Activated CD8-positive, alpha-beta T cell treated with anti-CD3 and anti-CD28 coated beads for 36 hours (primary cell): ENCODE measurements around the gene DSTN. TPM values are rescaled to one million over a fixed set of nuclear protein-coding genes. Genes with fewer than 3 reads are reported as not detected.

Experiments used
- ATAC-seq: fragments of 200-7000 bp; cut with Tn5 transposase; one replicate; pipeline ENCODE4 v1.10.0; 2021; ENCODE audit warnings: mild to moderate bottlenecking, moderate library complexity
- CTCF ChIA-PET: fragments of 350-600 bp; sonication (Branson Sonifier 250); formaldehyde crosslinking; loops from one replicate; lab custom pipeline; 2021; ENCODE audit warnings: antibody characterized with exemption; lab: Charles Lee
- POLR2A ChIA-PET: fragments of 350-600 bp; sonication (Branson Sonifier 250); formaldehyde crosslinking; loops from one replicate; lab custom pipeline; 2021; ENCODE audit warnings: antibody characterized with exemption; lab: Charles Lee
- DNase-seq: peaks from one replicate; pipeline ENCODE4 v3.0.0-alpha.2; 2020
- H3K27ac Mint-ChIP-seq: one replicate; pipeline ENCODE4 v1.8.0; 2021; ENCODE audit warnings: mild to moderate bottlenecking, mixed read lengths
- H3K27me3 Mint-ChIP-seq: one replicate; pipeline ENCODE4 v1.8.0; 2021; ENCODE audit warnings: mixed read lengths
- H3K36me3 Mint-ChIP-seq: one replicate; pipeline ENCODE4 v1.8.0; 2021; ENCODE audit warnings: low read depth, mixed read lengths
- H3K4me1 Mint-ChIP-seq: one replicate; pipeline ENCODE4 v1.8.0; 2021; ENCODE audit warnings: low read depth, mixed read lengths
- H3K4me3 Mint-ChIP-seq: one replicate; pipeline ENCODE4 v1.8.0; 2021; ENCODE audit warnings: mild to moderate bottlenecking, moderate library complexity, mixed read lengths
- H3K9me3 Mint-ChIP-seq: one replicate; pipeline ENCODE4 v1.8.0; 2021; ENCODE audit warnings: mixed read lengths
- intact Hi-C: fragments of 100-400 bp; cut with micrococcal nuclease; formaldehyde crosslinking; loops from one replicate; pipeline ENCODE4 v1.10.0; 2022
- total RNA-seq, 2 experiments: library from RNA; stranded (reverse); gene quantifications; one replicate each; pipeline ENCODE4 v1.2.3, GENCODE V29; 2021
- TF ChIP-seq, protein P1 (sequence below): fragments of 200-600 bp; IDR thresholded peaks from one replicate; pipeline ENCODE4 v1.8.0; 2022; ENCODE audit warnings: antibody characterized with exemption, mild to moderate bottlenecking

The DSTN gene
- total RNA-seq, 2 experiments from 2014 or later, result 55.5 to 56.4 TPM

DNA sequence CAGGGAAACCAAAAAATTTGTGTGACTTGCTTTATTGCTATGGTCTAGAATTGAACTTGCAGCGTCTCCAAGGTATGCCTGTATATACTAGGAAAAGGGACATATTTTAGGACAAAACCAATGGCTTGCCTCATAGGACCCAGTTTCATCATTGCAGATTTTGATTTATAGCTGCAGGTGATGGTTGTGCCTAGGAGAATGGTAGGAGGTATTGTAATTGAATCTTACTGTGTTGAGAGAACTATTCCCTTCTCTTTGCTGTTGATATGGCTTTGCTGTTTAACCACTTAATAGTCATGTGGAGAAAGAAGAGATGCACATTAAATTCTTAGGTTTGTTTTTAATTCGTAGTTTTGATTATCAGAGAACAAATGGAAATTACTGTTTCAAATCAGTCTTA lies 16.4 kb downstream of the DSTN start:
- no peaks in the 10 kb centered on the region for H3K36me3 Mint-ChIP-seq
- ATAC-seq (no peak), DNase-seq (no peak)
- H3K27ac Mint-ChIP-seq, result no peak overlapping the region
- intact Hi-C loops, result no loop called here
- H3K9me3 Mint-ChIP-seq, result no peaks in the 10 kb centered on the region
- no peaks in the 10 kb centered on the region for H3K27me3 Mint-ChIP-seq
- POLR2A ChIA-PET, result interaction anchor here (1.5 kb wide), 1 partner anchor 12 kb away, joined by 4 read pairs; no protein-coding TSS in a partner anchor
- TF ChIP-seq, protein P1, sequence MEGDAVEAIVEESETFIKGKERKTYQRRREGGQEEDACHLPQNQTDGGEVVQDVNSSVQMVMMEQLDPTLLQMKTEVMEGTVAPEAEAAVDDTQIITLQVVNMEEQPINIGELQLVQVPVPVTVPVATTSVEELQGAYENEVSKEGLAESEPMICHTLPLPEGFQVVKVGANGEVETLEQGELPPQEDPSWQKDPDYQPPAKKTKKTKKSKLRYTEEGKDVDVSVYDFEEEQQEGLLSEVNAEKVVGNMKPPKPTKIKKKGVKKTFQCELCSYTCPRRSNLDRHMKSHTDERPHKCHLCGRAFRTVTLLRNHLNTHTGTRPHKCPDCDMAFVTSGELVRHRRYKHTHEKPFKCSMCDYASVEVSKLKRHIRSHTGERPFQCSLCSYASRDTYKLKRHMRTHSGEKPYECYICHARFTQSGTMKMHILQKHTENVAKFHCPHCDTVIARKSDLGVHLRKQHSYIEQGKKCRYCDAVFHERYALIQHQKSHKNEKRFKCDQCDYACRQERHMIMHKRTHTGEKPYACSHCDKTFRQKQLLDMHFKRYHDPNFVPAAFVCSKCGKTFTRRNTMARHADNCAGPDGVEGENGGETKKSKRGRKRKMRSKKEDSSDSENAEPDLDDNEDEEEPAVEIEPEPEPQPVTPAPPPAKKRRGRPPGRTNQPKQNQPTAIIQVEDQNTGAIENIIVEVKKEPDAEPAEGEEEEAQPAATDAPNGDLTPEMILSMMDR, result no peak
- CTCF ChIA-PET, result interaction anchor here (0.8 to 1.6 kb wide), 4 partner anchors 11 to 56 kb away, joined by 3 to 8 read pairs (median 5); no protein-coding TSS in a partner anchor
- no peak overlapping the region for H3K4me3 Mint-ChIP-seq
- H3K4me1 Mint-ChIP-seq, result peaks cover 24% of the 10 kb centered on the region

DNA sequence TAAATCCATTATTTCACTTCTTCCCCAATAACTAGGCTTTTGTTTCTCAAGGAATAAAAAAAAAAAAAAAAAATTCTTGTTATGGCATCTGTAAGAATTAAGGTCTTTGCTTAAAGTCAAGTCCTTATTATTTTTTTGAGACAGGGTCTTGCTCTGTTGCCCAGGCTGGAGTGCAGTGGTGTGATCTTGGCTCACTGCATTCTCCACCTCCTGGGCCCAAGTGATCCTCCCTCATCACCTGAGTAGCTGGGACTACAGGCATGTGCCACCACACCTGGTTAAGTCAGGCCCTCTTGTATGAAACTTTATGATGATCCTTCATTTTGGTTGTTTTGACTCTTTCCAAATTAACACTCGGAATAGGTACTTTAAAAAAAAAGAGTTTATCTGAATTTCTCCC lies 17.3 kb downstream of the DSTN start:
- ChIA-PET CTCF (interaction anchor here (1.0 to 1.6 kb wide), 3 partner anchors 12 to 50 kb away, joined by 4 to 8 read pairs (median 6); no protein-coding TSS in a partner anchor), POLR2A (no interaction called here)
- peaks cover 23% of the 10 kb centered on the region for H3K4me1 Mint-ChIP-seq
- no peak for ATAC-seq
- H3K27me3 Mint-ChIP-seq, result no peaks in the 10 kb centered on the region
- intact Hi-C loops, result no loop called here
- TF ChIP-seq, protein P1, result no peak
- DNase-seq, result no peak
- no peaks in the 10 kb centered on the region for H3K36me3 Mint-ChIP-seq
- no peaks in the 10 kb centered on the region for H3K9me3 Mint-ChIP-seq
- no peak overlapping the region for H3K4me3 Mint-ChIP-seq
- no peak overlapping the region for H3K27ac Mint-ChIP-seq

- intact Hi-C loops, result no loop called here
- Mint-ChIP-seq H3K27me3 (no peaks in the 10 kb centered on the region), H3K9me3 (no peaks in the 10 kb centered on the region), H3K27ac (no peak overlapping the region), H3K4me3 (no peak overlapping the region), H3K36me3 (no peaks in the 10 kb centered on the region), H3K4me1 (peaks cover 18% of the 10 kb centered on the region)
- no peak for DNase-seq
- CTCF ChIA-PET, result no interaction called here
- POLR2A ChIA-PET, result no interaction called here
- TF ChIP-seq, protein P1, result no peak
- ATAC-seq, result no peak
Observed at GRCh38 chr20:17587824-17588223, 17.9 kb downstream of the DSTN start.

DNA sequence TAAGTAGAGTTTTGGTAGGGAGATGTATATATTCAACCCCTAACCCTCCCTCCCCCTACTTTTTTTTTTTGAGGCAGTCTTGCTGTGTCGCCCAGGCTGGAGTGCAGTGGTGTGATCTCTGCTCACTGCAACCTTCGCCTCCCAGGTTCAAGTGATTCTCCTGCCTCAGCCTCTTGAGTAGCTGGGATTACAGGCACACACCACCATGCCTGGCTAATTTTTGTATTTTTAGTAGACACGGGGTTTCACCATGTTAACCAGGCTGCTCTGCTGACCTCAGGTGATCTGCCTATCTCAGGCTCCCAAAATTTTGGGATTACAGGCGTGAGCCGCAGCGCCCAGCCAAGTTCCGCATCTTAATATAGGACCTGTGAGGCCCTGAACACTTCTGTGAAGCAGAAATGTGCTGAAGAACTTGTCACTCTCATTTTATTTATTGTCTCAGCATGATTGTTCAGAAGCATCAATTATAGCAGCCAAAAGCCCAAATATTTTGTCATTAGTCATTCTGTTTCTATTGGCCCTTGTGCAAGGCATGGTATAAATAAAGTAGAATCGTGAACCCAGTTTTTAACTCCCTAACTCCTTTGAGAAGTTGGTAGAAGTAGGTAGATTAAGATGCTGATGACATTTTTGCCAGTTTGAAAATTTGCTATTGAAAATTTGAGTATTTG lies 19.4 kb downstream of the DSTN start:
- no peak overlapping the region for H3K4me3 Mint-ChIP-seq
- CTCF ChIA-PET, result interaction anchor here (1.1 to 2.5 kb wide), 2 partner anchors 10 to 13 kb away, joined by 5 to 7 read pairs; no protein-coding TSS in a partner anchor
- ATAC-seq (no peak), DNase-seq (no peak)
- no peaks in the 10 kb centered on the region for H3K36me3 Mint-ChIP-seq
- H3K27me3 Mint-ChIP-seq, result no peaks in the 10 kb centered on the region
- TF ChIP-seq, protein P1, result no peak
- no peaks in the 10 kb centered on the region for H3K9me3 Mint-ChIP-seq
- POLR2A ChIA-PET, result no interaction called here
- H3K4me1 Mint-ChIP-seq, result peaks cover 19% of the 10 kb centered on the region
- intact Hi-C loops, result no loop called here
- no peak overlapping the region for H3K27ac Mint-ChIP-seq

GRCh38 chr20:17590245-17590644 lies 20.4 kb downstream of the DSTN start:
- TF ChIP-seq, protein P1, result no peak
- H3K9me3 Mint-ChIP-seq, result no peaks in the 10 kb centered on the region
- H3K27me3 Mint-ChIP-seq, result no peaks in the 10 kb centered on the region
- ATAC-seq, result no peak
- POLR2A ChIA-PET, result no interaction called here
- H3K27ac Mint-ChIP-seq, result no peak overlapping the region
- no peak for DNase-seq
- no peak overlapping the region for H3K4me3 Mint-ChIP-seq
- no peaks in the 10 kb centered on the region for H3K36me3 Mint-ChIP-seq
- peaks cover 20% of the 10 kb centered on the region for H3K4me1 Mint-ChIP-seq
- CTCF ChIA-PET, result interaction anchor here (1.1 to 2.5 kb wide), 3 partner anchors 9 to 16 kb away, joined by 3 to 7 read pairs (median 5); no protein-coding TSS in a partner anchor
- intact Hi-C loops, result no loop called here
